ENCODE data around the gene CCDC120. TPM values are rescaled to one million over a fixed set of nuclear protein-coding genes. Genes with fewer than 3 reads are reported as not detected.

Gene CCDC120
- total and polyA plus RNA-seq, 9 of the 15 experiments (the other 6 are each of a cell fraction or from before 2014, with no cell fraction given) = 0.13 to 3.6 (median 0.54) TPM

- TF ChIP-seq KDM2B (CRISPR knock-in tag; IDR thresholded peaks at IDR 0.05) = no peak
- peak; percentile 61 for TF ChIP-seq HMGN3 (IDR thresholded peaks at IDR 0.05; ENCODE audit: borderline replicate concordance, extremely low read depth, insufficient read length, low read depth, low read length)
- TF ChIP-seq PHF20 (IDR thresholded peaks at IDR 0.05; ENCODE audit: partially characterized antibody) = no peak
- TF ChIP-seq AFF4 (CRISPR knock-in tag; IDR thresholded peaks at IDR 0.05) = no peak
- no peak for TF ChIP-seq SRSF7 (optimal IDR thresholded peaks at IDR 0.05; ENCODE audit: low read depth, low read length)
- no peak for TF ChIP-seq NR1H2 (CRISPR knock-in tag; IDR thresholded peaks at IDR 0.05)
- TF ChIP-seq, protein P1, sequence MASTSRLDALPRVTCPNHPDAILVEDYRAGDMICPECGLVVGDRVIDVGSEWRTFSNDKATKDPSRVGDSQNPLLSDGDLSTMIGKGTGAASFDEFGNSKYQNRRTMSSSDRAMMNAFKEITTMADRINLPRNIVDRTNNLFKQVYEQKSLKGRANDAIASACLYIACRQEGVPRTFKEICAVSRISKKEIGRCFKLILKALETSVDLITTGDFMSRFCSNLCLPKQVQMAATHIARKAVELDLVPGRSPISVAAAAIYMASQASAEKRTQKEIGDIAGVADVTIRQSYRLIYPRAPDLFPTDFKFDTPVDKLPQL (IDR thresholded peaks at IDR 0.05; ENCODE audit: extremely low read depth, insufficient read length) = no peak
- TF ChIP-seq ZNF75A (CRISPR knock-in tag; IDR thresholded peaks at IDR 0.05) = no peak
- TF ChIP-seq E2F8 (IDR thresholded peaks at IDR 0.05; ENCODE audit: low read depth, partially characterized antibody) = no peak
- TF ChIP-seq SFPQ (IDR thresholded peaks at IDR 0.05; ENCODE audit: low read depth, low read length) = no peak
- TF ChIP-seq RFX1 (IDR thresholded peaks at IDR 0.05) = no peak
- TF ChIP-seq ZNF518B (CRISPR knock-in tag; IDR thresholded peaks at IDR 0.05) = no peak
- TF ChIP-seq ZNF561 (CRISPR knock-in tag; conservative IDR thresholded peaks at IDR 0.05) = no peak
These were observed 42.2 kb downstream of the CCDC120 start (continued) for GRCh38 chrX:49100704-49101628.
